GM19238 (cell line): ENCODE results near the gene RMND5A.
"Not testable (repeated sequence)": the region's sequence is repeated elsewhere in the genome, so short reads cannot be mapped to it uniquely, and the experiment has no call there.

ENCODE experiments used
- DNase-seq: peaks from one replicate; pipeline ENCODE4 v3.0.0; 2011; ENCODE audit warnings: low spot score; ENCODE audit not compliant: insufficient read length

Gene RMND5A, protein sequence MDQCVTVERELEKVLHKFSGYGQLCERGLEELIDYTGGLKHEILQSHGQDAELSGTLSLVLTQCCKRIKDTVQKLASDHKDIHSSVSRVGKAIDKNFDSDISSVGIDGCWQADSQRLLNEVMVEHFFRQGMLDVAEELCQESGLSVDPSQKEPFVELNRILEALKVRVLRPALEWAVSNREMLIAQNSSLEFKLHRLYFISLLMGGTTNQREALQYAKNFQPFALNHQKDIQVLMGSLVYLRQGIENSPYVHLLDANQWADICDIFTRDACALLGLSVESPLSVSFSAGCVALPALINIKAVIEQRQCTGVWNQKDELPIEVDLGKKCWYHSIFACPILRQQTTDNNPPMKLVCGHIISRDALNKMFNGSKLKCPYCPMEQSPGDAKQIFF

DNA sequence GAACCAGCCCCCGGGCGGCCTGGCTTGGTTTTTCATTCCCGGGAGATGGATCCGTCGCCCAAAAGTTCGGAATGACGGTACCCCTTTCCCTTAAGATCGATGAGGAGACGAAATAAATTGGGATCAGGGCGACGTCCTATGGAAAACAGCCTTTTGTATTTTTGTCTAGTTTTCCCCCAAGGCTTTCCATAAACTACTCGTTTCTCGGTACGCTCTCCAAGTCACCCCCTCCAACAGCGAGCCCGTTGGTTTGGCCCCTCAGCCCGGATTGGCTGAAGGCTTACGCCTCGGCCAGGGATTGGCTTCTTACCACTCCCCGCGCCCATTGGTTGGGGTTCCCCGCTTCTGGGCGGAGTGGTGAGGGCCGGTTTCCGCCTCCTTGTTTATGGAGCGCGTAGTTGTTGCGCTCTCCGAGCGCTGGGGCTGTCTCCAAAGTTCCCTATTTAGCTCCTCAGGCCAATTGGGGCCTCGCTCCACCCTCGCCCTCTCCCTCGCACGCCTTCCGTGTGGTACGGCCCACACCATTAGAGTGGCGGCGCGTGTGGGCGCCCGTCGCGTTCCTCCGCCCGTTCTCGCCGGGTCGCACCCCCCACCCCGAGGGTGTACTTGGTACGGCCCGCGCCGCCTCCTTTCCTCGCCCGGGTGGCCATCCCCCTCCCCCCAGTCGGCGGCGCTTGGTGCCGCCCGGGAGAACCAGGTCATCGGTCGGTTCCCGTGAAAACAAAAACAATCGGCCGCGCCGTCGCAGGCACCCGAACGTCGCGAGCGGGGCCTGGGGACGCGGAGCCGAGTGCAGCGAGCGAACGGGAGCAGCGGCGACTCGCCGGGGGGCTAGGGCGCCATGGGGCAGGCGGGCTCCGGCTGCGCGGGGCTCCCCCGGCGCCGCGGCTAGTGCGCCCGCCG is at the start of gene RMND5A:
Gene RMND5A, plus strand, starts transcription at position 655 of the 903 bp plus-strand sequence. CDS start 377 bp downstream, outside the sequence.
- DNase-seq: not testable (repeated sequence)

DNA sequence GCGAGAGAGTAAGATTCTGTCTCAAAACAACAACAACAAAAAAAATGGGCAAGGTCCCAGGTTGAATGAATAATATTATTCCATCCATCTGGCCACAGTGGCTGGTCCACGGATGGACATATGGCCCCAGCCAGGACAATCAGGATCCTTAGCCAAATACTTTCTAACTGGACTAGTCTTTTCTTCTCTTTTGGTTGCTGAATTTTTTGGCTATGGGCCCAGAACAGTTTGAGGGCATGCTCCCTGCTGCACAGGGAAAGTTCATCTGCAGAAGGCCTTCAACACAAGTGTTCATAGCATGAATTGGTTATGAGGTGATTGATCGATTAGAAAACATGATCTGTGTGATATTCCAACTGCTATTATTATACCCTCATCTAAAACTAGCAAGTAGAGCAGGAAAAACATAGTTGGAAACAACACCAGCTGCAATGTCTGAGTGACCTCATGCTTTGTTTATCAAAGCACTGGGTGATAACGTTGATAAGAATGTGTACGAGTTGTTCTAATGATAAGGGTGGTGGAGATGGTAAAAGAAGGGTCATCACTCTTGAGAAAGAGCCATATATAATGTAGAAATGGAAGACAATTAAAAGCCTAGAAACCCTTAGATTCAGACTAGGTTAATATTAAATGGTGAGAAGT is 48.6 kb upstream of the RMND5A start:
- DNase-seq: no peak

DNA sequence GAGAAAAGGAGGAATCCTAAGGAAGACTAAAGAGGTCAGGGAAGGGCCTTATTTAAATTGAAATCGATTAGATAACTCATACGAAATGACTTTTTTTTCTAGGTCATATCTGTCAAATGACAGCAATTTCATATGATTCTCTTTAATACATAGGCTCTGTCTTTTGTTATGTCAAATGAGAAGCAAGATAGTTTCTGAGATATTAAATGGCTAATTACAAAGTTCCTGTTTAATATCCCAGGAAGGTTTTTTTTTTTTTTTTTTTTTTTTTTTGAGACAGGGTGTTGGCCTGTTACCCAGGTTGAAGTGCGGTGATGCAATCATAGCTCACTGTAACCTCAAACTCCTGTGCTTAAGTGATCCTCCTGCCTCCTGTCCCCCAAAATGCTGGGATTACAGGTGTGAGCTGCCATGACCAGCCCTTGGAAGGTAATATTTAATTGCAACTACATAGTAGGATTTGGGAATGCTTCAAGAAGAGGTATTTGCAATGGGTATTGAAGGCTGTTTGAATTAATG is 48.0 kb upstream of the RMND5A start:
- DNase-seq: no peak

DNA sequence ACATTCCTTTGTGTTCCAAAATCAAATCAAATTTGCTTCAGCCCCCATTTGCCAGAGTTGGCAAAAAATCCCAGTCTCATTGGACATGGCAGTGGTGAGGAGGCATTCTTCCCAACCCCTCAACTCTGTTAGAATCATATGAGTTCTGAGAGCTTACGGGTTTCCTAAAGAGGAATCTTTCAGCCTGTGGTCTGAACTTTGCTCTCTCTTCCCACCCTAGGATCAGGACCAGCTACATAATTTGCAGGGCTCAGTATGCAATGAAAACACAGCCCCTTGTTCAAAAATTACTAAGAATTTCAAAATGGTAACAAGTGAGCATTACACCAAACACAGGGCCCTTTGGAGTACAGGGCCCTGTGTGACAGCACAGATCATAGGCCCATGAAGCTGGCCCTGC is 47.1 kb upstream of the RMND5A start:
- DNase-seq: no peak

DNA sequence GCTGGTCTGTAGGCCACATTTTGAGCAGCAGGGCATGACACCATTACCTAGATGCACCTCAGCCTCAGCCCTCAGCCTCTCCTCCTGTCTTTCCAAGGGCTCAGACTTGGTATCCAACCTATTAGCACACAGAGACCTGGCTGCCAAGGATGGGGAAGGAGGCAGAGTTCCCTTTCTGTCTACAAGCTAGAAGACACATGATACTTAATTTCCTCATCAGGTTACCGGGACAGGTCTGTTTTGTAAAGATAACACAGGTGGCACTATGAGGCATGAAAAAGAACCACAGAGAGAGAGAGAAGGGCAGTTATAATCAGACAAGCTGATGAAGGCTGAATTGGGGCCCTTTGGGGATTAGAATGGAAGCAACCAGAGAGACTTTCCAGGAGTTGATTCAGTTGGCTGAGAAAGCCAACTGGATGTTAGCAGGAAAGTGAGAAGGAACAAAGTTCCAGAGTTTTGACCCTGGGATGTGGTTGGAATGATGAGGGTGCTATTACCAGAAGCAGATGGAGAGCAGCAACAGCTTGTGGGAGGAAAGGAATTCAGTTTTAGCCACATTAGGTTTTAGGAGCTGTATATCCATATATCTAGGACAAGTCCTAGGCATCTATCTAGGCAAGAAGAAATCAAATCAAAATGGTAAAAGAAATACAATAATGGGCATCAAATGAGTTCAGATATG is 46.0 kb upstream of the RMND5A start:
- DNase-seq: no peak

DNA sequence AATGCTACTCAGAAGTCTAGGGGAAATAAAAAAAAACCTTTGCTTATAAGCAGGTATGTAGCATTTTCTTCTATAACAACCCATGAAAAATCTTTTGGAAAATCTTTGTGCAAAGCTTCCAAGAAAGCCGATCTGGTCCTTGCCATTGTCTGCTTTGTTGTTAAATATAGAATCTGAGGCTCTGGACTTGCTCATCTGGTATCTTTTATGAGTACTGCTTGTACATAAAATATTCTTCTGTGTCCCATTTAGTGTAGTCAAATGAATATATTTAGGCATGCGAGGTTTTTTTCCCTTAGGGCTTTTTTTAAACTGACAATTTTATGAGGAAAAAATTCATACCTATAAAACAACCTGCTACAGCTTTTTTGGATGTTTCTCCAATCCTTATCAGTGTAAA is 45.0 kb upstream of the RMND5A start:
- DNase-seq: no peak

DNA sequence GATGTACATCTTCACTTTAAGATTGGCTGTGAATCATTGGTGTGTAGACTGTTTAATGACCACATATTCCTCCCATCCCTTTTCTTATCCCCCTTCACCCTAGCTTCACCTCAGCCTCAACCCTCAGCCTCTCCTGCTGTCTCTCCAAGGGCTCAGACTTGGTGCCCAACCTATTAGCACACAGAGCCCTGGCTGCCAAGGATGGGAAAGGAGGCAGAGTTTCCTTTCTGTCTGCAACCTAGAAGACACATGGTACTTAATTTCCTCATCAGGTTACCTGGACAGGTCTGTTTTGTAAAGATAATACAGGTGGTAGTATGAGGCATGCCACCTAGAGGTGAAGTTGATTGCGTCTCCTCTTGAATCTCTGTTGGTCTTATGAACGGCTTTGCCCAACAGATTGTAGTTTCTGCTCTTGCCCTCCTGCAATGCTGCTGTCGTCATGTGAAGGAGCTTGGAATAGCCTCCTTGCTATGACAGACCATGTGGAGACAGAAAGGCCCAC is 44.5 kb upstream of the RMND5A start:
- DNase-seq: no peak

DNA sequence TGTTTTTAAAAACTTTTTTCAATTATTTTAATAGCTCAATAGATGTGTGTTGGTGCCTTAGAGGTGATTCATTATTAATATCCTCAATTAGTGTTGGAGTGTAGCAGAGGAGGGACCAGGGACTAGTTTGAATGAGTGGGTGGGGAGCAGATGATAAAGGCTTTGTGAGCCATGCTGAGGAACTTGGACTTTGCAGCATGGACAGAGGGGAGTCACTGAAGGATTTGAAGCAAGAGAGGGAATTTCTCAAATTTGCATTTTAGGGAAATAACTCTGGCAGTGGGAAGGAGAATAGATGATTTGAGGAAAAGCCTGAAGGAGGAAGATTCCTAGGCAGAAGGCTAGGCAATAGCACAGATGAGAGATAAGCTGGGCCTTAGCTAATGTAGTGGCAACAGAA is 42.3 kb upstream of the RMND5A start:
- DNase-seq: no peak

DNA sequence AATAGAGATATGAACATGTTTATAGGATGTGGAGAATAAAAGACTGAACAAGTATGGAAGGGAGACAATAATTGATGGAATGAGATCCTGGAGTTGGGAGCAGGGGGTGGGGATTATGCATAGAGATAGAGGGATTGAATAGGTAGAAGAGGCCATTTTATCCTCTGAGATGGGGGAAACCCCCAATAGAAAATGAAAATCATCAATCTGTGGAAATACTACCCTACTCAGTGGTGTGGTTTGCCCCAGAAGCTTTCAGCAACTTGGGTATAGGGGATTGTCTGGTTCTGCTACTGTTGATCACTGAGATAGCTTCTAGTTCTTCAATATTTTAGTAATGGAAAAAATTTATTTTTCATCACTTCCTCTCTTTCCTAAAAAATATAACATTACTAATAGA is 41.1 kb upstream of the RMND5A start:
- no peak for DNase-seq

DNA sequence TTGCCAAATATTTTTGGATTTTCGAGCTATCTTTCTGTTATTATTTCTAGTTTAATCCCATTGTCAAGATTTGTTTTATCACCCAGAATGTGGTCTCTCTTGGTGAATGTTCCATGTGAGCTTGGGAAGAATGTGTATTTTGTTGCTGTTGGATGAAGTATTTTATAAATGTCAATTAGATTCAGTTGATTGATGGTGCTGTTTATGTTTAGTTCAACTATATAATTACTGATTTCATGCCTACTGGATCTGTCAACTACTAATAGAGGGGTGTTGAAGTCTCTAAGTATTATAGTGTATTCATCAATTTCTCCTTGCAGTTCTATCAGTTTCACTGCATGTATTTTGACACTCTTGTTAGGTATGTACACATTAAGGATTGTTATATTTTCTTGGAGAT is 34.7 kb upstream of the RMND5A start:
- DNase-seq: no peak

DNA sequence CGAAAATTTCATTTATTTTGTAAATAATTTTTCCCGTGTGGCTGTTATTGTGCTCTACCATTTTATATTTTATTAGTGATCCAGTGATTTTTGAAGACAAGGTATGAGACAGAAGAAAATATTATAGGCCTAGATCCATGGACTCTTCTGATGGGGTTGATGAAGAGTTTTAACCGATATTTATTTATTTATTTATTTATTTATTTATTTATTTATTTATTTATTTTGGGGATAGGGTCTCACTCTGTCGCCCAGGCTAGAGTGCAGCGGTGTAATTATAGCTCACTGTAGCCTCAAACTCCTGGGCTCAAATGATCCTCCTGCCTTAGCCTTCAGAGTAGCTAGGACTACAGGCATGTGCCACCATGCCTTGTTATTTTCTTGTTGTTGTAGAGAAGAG is 33.6 kb upstream of the RMND5A start:
- no peak for DNase-seq

DNA sequence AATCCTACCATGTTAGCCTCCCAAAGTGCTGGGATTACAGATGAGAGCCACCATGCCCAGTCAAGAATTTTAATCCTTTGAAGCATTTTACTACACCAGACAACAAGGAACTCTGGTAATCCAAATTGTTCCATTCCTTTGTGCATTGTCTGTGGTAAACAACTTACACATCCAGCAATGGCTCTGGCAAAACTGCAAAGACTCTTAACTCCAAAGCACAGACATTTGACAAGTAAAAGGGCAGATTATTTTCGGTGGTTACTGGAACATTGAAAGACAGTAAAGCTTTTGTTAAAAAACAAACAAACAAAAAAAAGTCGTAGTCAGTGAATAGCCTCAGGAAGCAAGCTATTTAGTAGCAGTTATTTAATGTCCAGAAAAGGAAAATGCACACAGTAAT is 33.2 kb upstream of the RMND5A start:
- no peak for DNase-seq

DNA sequence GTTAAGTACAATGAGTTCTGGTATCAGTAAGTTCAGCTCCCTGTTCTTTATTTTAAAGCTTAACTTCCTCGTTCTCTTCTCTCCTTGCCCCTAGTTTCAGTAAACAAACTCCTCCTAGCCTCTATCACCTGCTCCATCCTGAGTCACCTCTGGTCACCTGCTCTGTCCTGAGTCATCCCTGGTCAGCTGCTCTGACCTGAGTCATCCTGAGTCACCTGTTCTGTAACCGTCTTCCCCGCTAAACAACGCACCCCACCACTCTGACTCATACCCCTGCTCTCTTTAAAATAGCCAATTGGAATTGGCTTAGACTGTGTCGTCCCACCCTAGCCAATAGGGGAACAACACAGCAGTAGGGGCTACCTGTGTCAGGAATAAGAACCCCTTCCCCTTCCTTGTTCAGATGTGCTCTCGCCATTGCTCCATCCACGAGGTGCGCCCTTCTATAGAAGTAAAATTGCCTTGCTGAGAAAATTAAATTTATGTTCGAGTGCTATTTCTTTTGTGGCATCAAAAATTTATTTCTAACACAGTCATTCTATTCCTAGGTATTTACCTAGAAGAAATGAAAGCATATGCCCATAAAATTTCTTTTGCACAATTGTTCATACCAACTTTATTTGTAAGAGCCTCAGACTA is 24.9 kb upstream of the RMND5A start:
- no peak for DNase-seq

DNA sequence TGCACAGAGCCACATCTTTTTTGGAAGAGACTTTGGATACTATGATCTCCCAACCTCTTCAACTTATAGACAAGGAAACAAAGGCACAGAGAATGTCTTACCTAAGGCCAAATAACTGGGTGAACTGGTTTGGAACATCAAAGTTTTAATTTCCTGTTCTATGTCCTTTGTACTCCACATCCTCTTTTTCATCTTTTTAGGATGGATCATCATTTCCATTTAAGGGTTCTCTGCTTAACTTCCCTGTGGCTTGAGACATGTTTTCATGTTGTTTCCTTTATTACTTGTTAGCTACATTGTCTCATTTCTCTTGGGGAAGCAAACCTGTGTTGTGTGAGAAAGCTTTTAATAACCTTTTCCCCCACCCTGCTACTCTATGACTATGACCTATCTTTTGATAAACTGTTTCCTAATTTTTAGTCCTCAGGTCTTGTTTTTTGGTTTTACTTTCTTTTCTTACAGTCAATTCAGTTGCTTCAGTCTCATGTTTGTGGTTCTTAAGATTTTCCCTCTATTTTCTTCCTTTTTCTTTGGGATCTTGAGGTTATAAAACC is 22.5 kb upstream of the RMND5A start:
- no peak for DNase-seq

DNA sequence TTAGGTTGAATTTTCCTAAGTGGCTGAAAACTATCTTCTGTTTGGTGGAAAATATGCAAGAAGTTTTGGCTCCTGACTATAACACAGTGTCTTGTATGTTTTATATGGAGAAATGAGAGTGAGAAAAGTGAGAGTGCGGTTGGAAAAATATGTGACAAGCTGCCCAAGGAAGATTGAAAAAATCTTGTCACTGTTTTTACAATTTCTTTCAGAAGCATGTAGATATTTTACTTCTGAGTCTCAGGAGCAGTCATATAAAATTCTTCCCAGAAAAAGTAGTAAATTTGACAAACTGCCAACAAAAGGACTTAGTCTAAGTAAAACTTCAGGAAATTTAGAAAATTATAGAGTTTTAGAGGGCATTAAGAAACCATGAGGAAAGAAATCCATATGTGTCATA is 19.4 kb upstream of the RMND5A start:
- DNase-seq: no peak

DNA sequence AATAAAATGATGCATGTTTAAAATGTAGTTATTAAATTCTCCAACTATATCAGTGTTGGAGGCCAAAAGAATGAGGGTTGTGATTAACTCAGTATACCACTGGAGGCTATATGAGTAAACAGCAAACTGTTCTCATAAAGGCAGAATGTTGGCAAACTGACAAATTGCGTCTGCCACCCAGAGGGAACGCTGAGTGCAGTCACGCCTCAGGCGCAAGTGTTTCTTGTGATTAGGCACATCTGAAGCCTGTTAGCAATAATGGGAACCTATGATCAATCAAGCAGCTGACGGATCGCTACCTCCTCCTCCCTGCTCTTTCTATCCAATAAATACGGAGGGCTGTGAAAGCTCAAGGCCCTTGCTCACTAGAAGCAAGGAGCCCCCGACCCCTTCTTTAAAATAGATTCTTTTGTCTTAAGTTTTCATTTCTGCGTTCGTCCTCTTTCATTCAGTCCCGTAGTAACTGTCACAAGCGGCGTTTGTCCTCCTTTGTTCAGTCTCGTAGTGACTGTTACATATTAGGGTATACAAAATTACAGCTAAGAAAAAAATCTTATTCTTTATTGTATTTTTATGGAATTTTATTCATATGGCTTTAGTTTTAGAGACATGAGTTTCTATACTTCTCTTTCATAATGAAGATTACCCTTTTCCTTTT is 16.3 kb upstream of the RMND5A start:
- no peak for DNase-seq

DNA sequence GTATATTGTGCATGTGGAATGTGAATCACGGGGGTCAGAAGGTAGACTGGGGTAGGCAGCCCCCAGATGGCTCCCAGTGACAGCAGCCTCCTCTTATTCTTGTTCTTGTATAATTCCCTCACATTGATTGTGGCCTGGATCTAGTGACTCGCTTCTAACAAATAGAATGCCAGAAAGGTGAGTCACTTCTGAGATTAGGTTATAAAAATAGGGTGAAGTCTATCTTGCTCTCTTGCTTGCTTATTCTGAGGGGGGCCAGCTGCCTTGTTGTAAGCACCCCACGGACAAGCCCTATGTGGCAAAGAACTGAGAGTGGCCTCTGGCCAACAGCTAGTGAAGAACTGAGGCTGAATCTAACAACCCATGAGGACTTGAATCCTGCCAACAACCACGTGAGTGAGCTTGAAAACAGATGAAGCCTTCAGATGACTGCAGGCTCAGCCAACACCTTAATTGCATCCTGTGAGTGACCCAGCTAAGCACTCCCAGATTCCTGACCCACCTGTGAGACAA is 15.6 kb upstream of the RMND5A start:
- no peak for DNase-seq

DNA sequence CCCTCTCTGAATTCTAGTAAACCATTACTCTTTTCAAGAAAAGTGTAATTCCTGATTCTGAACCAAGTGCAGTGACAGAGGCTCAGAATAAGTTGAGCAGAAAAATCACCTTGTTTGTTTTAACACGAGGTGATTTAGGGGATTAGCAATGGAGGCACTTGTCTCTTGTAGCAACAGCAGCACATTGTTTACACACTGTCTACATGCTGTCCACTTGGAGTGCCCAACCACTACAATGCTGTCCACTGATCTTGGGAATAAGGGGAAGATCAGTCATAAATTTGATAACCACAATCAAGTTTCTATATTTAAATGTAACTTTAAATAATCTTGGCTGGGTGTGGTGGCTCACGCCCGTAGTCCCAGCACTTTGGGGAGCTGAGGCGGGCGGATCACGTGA is 13.9 kb upstream of the RMND5A start:
- DNase-seq: no peak

DNA sequence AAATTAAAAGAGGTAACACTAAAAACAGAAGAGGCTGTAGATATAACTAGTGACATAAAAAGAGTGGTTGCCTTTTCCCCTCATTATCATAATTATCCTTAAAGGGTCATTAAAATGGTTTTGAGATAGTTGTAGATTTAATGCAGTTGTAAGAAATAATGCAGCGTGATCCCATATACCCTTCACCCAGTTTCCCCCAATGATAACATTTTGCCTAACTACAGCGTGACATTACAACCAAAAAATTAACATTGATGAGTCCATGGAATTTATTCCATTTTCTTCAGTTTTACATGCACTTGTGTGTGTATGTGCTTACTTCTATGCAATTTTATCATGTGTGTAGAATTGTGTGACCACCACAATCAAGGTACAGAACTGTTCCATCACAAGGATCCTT is 13.2 kb upstream of the RMND5A start:
- no peak for DNase-seq
